Measurements from ENCODE around the gene GPR158.

The GPR158 gene

DNA sequence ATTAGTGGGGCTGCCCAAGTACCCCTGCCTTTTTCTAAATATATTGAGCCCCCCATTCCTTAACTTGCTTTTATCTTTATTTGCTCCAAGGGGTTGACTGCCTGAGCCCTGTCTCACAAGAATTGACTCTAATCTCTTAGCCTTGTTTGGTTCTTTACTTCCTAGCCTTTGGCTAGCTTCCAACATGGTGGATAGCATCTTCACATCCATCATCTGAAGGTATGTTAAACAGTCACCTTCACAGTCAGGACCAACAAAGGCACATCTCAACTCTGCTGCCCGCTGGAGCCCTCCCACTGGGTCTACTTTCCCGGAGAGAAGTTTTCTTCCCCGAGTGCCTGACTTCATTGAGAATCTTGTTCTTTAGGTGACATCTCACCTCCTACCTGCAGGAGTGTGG, 329.5 kb downstream of the GPR158 start:
- Histone ChIP-seq H3K36me3 (ENCODE audit: low read depth) (no peaks in the 10 kb centered on the region), H3K27ac (ENCODE audit: poor library complexity, severe bottlenecking) (no peak overlapping the region), H3K9me3 (ENCODE audit: severe bottlenecking) (no peaks in the 10 kb centered on the region), H3K4me1 (ENCODE audit: insufficient read depth, poor library complexity, severe bottlenecking) (no peaks in the 10 kb centered on the region), H3K4me3 (ENCODE audit: severe bottlenecking) (no peak overlapping the region), H3K27me3 (ENCODE audit: insufficient read depth, poor library complexity, severe bottlenecking) (no peaks in the 10 kb centered on the region)
- DNase-seq (ENCODE audit: low spot score) (no peak), ATAC-seq (ENCODE audit: low read depth) (no peak)
- no peak for TF ChIP-seq CTCF (IDR thresholded peaks at IDR 0.05; ENCODE audit: poor library complexity, severe bottlenecking)

- H3K4me1 ChIP-seq (ENCODE audit: insufficient read depth, poor library complexity, severe bottlenecking): no peaks in the 10 kb centered on the region
- no peaks in the 10 kb centered on the region for H3K27me3 ChIP-seq (ENCODE audit: insufficient read depth, poor library complexity, severe bottlenecking)
- H3K36me3 ChIP-seq (ENCODE audit: low read depth): no peaks in the 10 kb centered on the region
- no peak for TF ChIP-seq CTCF (IDR thresholded peaks at IDR 0.05; ENCODE audit: poor library complexity, severe bottlenecking)
- H3K27ac ChIP-seq (ENCODE audit: poor library complexity, severe bottlenecking): no peak overlapping the region
- ATAC-seq (ENCODE audit: low read depth) (no peak), DNase-seq (ENCODE audit: low spot score) (no peak)
- no peaks in the 10 kb centered on the region for H3K9me3 ChIP-seq (ENCODE audit: severe bottlenecking)
- no peak overlapping the region for H3K4me3 ChIP-seq (ENCODE audit: severe bottlenecking)
These were observed 330.0 kb downstream of the GPR158 start for GRCh38 chr10:25504838-25505237.

- ATAC-seq (ENCODE audit: low read depth): no peak
These were observed 330.7 kb downstream of the GPR158 start for GRCh38 chr10:25505466-25505865.

DNA sequence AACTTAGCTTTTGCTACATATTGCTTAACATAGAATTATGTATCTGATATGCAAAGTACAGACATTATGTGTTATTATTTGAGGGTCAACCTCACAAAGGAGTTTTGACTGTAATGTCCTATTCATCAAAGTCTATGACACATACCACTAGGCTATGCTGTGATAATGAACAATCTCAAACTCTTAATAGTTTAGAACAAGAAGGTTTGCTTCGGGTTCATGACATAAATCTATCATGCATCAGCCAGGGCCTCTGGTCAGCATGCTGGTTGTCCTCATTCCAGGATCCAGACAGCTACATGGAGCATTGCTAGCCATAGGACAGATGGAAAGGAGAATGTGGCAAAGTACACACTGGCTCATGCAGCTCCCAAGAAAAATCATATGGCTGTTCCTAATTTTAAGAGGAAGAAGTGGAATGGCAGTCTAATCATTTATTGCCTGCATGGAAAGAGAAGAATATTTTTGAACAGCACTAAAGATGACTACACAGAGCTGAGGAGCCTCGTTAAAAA, 332.1 kb downstream of the GPR158 start:
- H3K36me3 ChIP-seq (ENCODE audit: low read depth): no peaks in the 10 kb centered on the region
- H3K27me3 ChIP-seq (ENCODE audit: insufficient read depth, poor library complexity, severe bottlenecking): no peaks in the 10 kb centered on the region
- ATAC-seq (ENCODE audit: low read depth) (no peak), DNase-seq (ENCODE audit: low spot score) (no peak)
- H3K27ac ChIP-seq (ENCODE audit: poor library complexity, severe bottlenecking): no peak overlapping the region
- no peaks in the 10 kb centered on the region for H3K9me3 ChIP-seq (ENCODE audit: severe bottlenecking)
- no peaks in the 10 kb centered on the region for H3K4me1 ChIP-seq (ENCODE audit: insufficient read depth, poor library complexity, severe bottlenecking)
- H3K4me3 ChIP-seq (ENCODE audit: severe bottlenecking): no peak overlapping the region
- no peak for TF ChIP-seq CTCF (IDR thresholded peaks at IDR 0.05; ENCODE audit: poor library complexity, severe bottlenecking)

More at GRCh38 chr10:25505466-25505865, 330.7 kb downstream of the GPR158 start:
- no peaks in the 10 kb centered on the region for H3K4me1 ChIP-seq (ENCODE audit: insufficient read depth, poor library complexity, severe bottlenecking)
- DNase-seq (ENCODE audit: low spot score): no peak
- H3K27me3 ChIP-seq (ENCODE audit: insufficient read depth, poor library complexity, severe bottlenecking): no peaks in the 10 kb centered on the region
- TF ChIP-seq CTCF (IDR thresholded peaks at IDR 0.05; ENCODE audit: poor library complexity, severe bottlenecking): no peak
- H3K4me3 ChIP-seq (ENCODE audit: severe bottlenecking): no peak overlapping the region
- no peak overlapping the region for H3K27ac ChIP-seq (ENCODE audit: poor library complexity, severe bottlenecking)
- H3K9me3 ChIP-seq (ENCODE audit: severe bottlenecking): no peaks in the 10 kb centered on the region
- no peaks in the 10 kb centered on the region for H3K36me3 ChIP-seq (ENCODE audit: low read depth)

DNA sequence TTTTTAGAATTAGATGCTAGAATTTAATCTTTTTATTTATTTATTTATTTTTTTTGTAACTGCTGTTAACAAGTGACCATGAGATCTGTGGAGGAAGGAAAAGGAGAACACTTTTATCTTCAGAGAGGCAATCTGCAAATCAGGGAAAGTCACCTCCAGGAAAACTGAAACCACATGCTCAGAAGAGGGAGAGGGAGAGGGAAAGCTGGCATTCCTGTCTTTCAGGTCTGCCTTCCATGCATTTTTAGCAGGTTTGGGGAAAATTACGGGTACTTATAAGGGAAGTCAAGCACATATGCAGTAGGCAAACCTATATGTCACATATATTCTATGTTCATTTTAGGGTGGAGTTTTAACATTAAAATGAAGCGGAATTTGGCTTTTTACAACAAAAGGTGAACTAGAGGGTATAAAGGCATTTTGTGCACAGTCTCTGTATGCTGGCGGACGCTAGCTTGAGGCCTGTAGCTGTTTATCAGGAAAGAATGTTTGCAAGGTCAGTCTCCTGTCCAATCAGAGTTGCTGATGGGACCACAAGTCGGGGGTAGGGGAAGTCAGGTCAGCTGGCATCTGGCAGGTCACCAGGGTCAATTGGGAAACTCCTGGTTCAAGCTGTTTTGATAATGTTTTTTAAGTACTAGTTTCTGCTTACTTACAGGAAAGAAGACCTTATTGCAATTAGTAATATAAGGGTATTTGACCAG, 333.5 kb downstream of the GPR158 start:
- no peak overlapping the region for H3K27ac ChIP-seq (ENCODE audit: poor library complexity, severe bottlenecking)
- H3K4me1 ChIP-seq (ENCODE audit: insufficient read depth, poor library complexity, severe bottlenecking): no peaks in the 10 kb centered on the region
- DNase-seq (ENCODE audit: low spot score) (no peak), ATAC-seq (ENCODE audit: low read depth) (no peak)
- no peaks in the 10 kb centered on the region for H3K36me3 ChIP-seq (ENCODE audit: low read depth)
- TF ChIP-seq CTCF (IDR thresholded peaks at IDR 0.05; ENCODE audit: poor library complexity, severe bottlenecking): no peak
- peaks cover 2% of the 10 kb centered on the region for H3K9me3 ChIP-seq (ENCODE audit: severe bottlenecking)
- no peak overlapping the region for H3K4me3 ChIP-seq (ENCODE audit: severe bottlenecking)
- H3K27me3 ChIP-seq (ENCODE audit: insufficient read depth, poor library complexity, severe bottlenecking): no peaks in the 10 kb centered on the region

All from RWPE2 (cell line).